GM12801 (cell line): Measurements from ENCODE around the gene SOX10.

Experiments
- CTCF ChIP-seq: IDR thresholded peaks from one replicate; pipeline ENCODE4 v1.5.1; 2011; ENCODE audit warnings: control low read depth; ENCODE audit not compliant: insufficient read length; ENCODE audit errors: extremely low read depth

Gene SOX10

DNA sequence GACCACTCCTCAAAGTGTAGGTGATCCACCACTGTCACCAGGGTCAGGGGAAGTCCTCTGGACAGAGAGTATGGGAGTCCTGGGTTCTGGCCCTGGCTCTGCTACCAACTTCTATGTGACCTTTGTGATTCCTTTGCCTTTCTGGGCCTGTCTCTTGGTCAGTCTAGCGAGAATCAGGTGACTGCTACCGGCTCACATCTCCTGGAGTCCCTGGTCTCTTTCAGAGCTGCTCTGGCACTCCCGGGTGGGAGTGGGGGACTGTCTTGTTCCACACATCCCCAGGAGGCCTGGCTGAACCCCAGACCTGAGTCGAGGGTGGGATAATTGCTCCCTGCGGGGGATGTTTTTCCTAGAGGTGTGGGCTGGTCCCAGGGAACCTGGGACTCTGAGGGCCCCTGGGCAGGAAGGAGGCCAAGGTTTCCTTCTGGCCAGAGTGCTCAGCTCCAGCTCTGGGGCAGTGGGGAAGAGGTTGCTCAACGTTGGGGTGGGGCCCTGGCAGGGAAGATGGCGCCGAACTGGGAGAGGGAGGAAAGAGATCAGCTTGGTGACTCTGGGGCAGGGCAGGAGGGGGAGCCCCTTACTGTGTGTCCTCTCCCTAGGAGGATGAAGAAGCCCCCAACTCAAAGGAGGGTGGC is 2.1 kb downstream of the SOX10 start:
- no peak for TF ChIP-seq CTCF

DNA sequence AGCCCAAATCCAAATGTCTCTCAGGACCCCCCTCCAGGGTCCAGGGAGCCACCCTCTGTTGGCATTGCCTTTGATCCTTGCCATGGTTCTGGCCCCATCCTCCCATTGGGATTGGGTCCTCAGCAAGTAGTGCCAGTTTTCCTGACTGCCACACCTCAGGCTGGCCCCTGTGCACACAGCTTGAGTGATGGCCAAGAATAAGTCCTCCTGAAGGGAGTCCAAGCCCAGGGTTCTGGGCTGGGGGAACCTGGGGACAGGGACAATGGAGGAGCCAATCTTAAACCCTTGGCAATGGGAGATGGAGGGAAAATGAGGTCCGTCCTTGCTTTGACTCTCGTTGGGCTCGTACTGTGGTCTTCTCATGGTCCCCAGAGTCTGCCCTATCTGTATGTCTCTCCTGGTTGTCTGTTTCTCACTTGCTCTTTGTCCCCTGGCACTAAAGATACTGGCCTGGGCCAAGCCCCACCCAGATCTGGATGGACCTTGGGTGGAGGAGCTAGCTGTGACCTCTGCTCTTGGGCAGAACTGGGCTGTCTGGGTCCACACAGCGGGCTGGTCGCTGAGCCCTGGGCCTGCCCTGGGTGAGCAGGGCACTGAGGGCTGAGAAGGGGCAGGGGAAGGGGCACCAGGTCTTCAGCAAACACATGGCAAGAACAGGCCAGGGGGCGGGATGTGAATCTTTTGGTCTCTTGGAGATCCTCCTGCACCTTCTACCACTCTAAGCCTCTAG is 2.9 kb downstream of the SOX10 start:
- TF ChIP-seq CTCF = no peak

DNA sequence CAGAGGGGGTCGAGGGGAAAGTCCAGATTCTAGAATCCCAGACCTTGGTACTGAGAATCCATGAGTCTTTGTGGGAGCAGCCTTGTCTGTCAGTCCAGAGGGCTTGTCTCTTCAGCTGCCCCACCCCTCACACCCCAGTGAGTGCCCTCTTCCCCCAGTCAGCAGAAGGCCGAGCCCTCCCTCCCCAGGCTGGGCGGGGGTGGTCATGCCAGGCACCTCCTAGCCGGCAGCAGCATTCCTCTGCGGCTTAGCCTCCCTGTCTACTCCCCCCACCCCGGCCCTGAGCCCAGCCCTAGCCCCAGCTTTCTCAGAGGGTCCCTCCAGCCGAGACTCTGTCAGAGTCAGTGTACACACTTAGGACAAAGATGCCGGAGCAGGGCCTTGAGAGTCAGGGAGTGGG is 4.6 kb downstream of the SOX10 start:
- TF ChIP-seq CTCF = no peak

DNA sequence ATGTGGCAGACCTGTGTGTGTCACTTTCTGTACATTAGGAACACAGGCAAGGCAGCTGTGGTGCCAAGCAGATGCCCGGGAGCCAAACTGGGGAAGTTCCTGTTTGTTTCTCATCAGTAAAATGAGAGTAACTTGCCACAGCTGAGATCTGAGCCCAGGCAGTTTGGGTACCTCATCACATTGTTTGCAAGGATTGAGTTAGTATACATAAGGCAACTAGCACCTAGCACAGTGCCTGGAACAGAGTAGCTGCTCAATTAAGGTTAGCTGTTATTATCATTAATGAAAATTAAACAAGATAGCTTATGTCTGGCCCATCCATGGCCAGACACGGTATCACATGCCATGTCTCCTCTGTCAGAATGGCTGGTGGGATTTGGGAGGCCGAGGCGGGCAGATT is 7.8 kb downstream of the SOX10 start:
- no peak for TF ChIP-seq CTCF

GRCh38 chr22:37975153-37975552 is 9.2 kb downstream of the SOX10 start:
- TF ChIP-seq CTCF = no peak

DNA sequence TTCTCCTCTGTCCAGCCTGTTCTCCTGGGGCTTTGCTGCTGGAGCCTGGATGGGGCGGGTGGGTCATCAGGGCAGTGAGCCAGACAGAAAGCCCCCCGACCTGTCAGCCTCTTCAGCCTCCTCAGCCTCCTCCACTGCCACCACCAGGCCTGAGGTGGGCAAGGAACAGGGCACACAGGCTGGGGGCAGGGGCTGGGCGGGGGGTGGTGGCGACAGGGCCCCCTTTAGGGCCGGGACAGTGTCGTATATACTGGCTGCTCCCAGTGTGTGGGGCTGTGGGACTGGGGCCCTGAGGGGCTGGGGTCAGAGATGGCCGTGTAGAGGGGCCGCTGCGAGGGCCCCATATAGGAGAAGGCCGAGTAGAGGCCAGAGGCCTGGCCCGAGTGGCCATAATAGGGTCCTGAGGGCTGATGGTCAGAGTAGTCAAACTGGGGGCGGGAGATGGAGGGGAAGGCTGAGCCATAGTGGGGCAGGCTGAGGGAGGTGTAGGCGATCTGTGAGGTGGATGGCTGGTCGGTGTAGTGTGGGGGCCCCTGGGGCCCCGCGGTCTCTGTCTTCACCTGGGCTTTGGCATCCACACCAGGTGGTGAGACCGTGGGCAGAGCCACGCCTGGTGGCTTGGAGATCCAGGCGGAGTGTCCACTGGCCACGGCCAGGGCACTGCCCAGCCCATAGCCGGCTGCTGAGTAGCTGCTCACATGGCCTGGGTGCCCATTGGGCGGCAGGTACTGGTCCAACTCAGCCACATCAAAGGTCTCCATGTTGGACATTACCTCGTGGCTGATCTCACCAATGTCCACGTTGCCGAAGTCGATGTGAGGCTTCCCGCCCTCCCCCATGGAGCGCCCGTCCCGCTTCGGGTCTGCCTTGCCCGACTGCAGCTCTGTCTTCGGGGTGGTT is 10.8 kb downstream of the SOX10 start:
- no peak for TF ChIP-seq CTCF

DNA sequence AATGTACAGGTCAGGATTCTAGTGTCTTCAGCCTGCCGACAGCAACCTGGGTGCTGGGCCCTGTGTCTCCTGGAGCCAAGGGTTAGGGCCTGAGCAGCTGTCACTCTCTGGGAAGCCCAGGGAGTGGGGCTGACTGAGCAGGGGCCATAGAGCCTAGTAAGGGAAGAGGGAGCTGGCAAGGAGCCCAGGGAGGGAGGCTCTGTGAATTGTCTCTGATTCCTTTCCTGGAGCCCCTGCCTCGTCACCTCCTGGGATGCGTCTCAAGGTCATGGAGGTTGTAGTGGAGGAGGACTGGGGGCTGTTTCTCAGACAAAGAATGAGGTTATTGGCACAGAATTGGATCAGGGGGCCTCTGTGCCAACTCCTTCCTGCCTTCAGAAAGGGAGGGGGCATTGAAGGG is 11.8 kb downstream of the SOX10 start:
- no peak for TF ChIP-seq CTCF
